ENCODE results near the gene HES6.
"Not testable (repeated sequence)": the region's sequence is repeated elsewhere in the genome, so short reads cannot be mapped to it uniquely, and the experiment has no call there.

HES6 gene

GRCh38 chr2:238274152-238274865 is 34.5 kb upstream of the HES6 start:
- Histone ChIP-seq H3K4me3 (ENCODE audit: insufficient read depth, low read length, poor library complexity, severe bottlenecking) (no peak overlapping the region), H3K9me3 (ENCODE audit: insufficient read depth, low read length) (no peaks in the 10 kb centered on the region), H3K9me2 (replicated peaks; ENCODE audit: insufficient read depth, low read length) (no peaks in the 10 kb centered on the region), H3K27ac (ENCODE audit: low read depth, low read length) (no peak overlapping the region), H3K27me3 (ENCODE audit: low read length) (no peaks in the 10 kb centered on the region), H2AFZ (ENCODE audit: low read depth, low read length, severe bottlenecking) (no peak overlapping the region), H3K4me2 (ENCODE audit: low read depth, low read length, poor library complexity, severe bottlenecking) (no peak overlapping the region), H3F3A (ENCODE audit: insufficient read depth) (no peaks in the 10 kb centered on the region), H3K79me2 (ENCODE audit: insufficient read depth, low read length) (peaks cover 18% of the 10 kb centered on the region), H4K20me1 (ENCODE audit: low read depth, low read length) (no peaks in the 10 kb centered on the region), H3K9ac (ENCODE audit: low read length) (no peak overlapping the region), H3K36me3 (ENCODE audit: low read length) (0 out of 2 replicates have a peak, but pooled peaks cover 3% of the 10 kb centered on the region)
- TF ChIP-seq CTCF (IDR thresholded peaks at IDR 0.05; ENCODE audit: insufficient read depth, low read length, poor library complexity, severe bottlenecking) (no peak), EZH2phosphoT487 (conservative IDR thresholded peaks at IDR 0.05; ENCODE audit: low read length) (no peak)

- not testable (repeated sequence) for H3K9me2 ChIP-seq (replicated peaks; ENCODE audit: insufficient read depth, low read length); H3K4me3 ChIP-seq (ENCODE audit: insufficient read depth, low read length, poor library complexity, severe bottlenecking); H3K27ac ChIP-seq (ENCODE audit: low read depth, low read length); H2AFZ ChIP-seq (ENCODE audit: low read depth, low read length, severe bottlenecking); H3K4me2 ChIP-seq (ENCODE audit: low read depth, low read length, poor library complexity, severe bottlenecking); H3F3A ChIP-seq (ENCODE audit: insufficient read depth); H3K27me3 ChIP-seq (ENCODE audit: low read length); H3K9me3 ChIP-seq (ENCODE audit: insufficient read depth, low read length); H3K36me3 ChIP-seq (ENCODE audit: low read length); H4K20me1 ChIP-seq (ENCODE audit: low read depth, low read length); H3K9ac ChIP-seq (ENCODE audit: low read length); H3K79me2 ChIP-seq (ENCODE audit: insufficient read depth, low read length)
These were observed 33.6 kb upstream of the HES6 start for GRCh38 chr2:238273433-238273832.

- no peak for TF ChIP-seq CTCF (IDR thresholded peaks at IDR 0.05; ENCODE audit: insufficient read depth, low read length, poor library complexity, severe bottlenecking)
- TF ChIP-seq EZH2phosphoT487 (conservative IDR thresholded peaks at IDR 0.05; ENCODE audit: low read length) = no peak
- Histone ChIP-seq H3K9me2 (replicated peaks; ENCODE audit: insufficient read depth, low read length) (no peaks in the 10 kb centered on the region), H3K9me3 (ENCODE audit: insufficient read depth, low read length) (no peaks in the 10 kb centered on the region), H3K4me3 (ENCODE audit: insufficient read depth, low read length, poor library complexity, severe bottlenecking) (no peak overlapping the region), H3F3A (ENCODE audit: insufficient read depth) (no peaks in the 10 kb centered on the region), H3K27me3 (ENCODE audit: low read length) (no peaks in the 10 kb centered on the region), H3K79me2 (ENCODE audit: insufficient read depth, low read length) (no peaks in the 10 kb centered on the region), H3K36me3 (ENCODE audit: low read length) (0 out of 2 replicates have a peak, but pooled peaks cover 3% of the 10 kb centered on the region), H3K9ac (ENCODE audit: low read length) (no peak overlapping the region), H4K20me1 (ENCODE audit: low read depth, low read length) (no peaks in the 10 kb centered on the region), H2AFZ (ENCODE audit: low read depth, low read length, severe bottlenecking) (no peak overlapping the region), H3K4me2 (ENCODE audit: low read depth, low read length, poor library complexity, severe bottlenecking) (no peak overlapping the region), H3K27ac (ENCODE audit: low read depth, low read length) (no peak overlapping the region)
These were observed 32.3 kb upstream of the HES6 start for GRCh38 chr2:238272156-238272555.

- not testable (repeated sequence) for H4K20me1 ChIP-seq (ENCODE audit: low read depth, low read length); H3K27me3 ChIP-seq (ENCODE audit: low read length); H3K9me2 ChIP-seq (replicated peaks; ENCODE audit: insufficient read depth, low read length); H3K4me2 ChIP-seq (ENCODE audit: low read depth, low read length, poor library complexity, severe bottlenecking); H3K79me2 ChIP-seq (ENCODE audit: insufficient read depth, low read length); H3K27ac ChIP-seq (ENCODE audit: low read depth, low read length); H3K9me3 ChIP-seq (ENCODE audit: insufficient read depth, low read length); H3K36me3 ChIP-seq (ENCODE audit: low read length); H3K9ac ChIP-seq (ENCODE audit: low read length); H2AFZ ChIP-seq (ENCODE audit: low read depth, low read length, severe bottlenecking); H3K4me3 ChIP-seq (ENCODE audit: insufficient read depth, low read length, poor library complexity, severe bottlenecking); H3F3A ChIP-seq (ENCODE audit: insufficient read depth)
These were observed 31.8 kb upstream of the HES6 start for GRCh38 chr2:238271686-238272085.
